ENCODE results near the gene KCNE1.
"Not testable (repeated sequence)": the region's sequence is repeated elsewhere in the genome, so short reads cannot be mapped to it uniquely, and the experiment has no call there.

DNA sequence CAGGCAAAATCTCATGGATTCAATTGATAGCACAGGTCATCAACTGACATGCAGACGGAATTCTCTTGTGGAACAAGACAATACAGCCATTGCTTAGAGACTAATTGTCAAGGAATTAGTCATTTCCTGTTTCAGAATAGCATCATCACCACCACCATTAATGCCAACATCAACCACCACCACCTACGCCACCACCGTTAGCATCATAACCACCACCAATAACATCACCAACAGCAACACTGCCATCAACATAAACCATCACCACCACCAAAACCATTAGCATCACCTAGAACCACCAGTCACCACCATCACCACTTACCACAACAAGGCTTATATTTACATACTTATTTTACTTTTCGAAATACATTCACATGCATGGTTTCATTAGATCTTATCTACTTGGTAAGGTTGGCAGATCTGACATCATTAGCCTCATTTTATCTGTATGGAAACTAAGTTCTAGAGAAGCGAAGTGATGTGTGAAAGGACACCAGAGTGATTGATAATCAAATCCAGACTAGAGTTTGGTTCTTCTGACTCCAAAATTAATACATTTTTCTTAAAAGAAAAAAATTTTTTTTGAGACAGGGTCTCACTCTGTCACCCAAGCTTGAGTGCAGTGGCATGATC lies 94.4 kb downstream of the KCNE1 start:
- TF ChIP-seq, protein P1, sequence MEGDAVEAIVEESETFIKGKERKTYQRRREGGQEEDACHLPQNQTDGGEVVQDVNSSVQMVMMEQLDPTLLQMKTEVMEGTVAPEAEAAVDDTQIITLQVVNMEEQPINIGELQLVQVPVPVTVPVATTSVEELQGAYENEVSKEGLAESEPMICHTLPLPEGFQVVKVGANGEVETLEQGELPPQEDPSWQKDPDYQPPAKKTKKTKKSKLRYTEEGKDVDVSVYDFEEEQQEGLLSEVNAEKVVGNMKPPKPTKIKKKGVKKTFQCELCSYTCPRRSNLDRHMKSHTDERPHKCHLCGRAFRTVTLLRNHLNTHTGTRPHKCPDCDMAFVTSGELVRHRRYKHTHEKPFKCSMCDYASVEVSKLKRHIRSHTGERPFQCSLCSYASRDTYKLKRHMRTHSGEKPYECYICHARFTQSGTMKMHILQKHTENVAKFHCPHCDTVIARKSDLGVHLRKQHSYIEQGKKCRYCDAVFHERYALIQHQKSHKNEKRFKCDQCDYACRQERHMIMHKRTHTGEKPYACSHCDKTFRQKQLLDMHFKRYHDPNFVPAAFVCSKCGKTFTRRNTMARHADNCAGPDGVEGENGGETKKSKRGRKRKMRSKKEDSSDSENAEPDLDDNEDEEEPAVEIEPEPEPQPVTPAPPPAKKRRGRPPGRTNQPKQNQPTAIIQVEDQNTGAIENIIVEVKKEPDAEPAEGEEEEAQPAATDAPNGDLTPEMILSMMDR (IDR thresholded peaks at IDR 0.05; ENCODE audit: low read depth, low read length, missing input control): not testable (repeated sequence)
- TF ChIP-seq, protein P2, sequence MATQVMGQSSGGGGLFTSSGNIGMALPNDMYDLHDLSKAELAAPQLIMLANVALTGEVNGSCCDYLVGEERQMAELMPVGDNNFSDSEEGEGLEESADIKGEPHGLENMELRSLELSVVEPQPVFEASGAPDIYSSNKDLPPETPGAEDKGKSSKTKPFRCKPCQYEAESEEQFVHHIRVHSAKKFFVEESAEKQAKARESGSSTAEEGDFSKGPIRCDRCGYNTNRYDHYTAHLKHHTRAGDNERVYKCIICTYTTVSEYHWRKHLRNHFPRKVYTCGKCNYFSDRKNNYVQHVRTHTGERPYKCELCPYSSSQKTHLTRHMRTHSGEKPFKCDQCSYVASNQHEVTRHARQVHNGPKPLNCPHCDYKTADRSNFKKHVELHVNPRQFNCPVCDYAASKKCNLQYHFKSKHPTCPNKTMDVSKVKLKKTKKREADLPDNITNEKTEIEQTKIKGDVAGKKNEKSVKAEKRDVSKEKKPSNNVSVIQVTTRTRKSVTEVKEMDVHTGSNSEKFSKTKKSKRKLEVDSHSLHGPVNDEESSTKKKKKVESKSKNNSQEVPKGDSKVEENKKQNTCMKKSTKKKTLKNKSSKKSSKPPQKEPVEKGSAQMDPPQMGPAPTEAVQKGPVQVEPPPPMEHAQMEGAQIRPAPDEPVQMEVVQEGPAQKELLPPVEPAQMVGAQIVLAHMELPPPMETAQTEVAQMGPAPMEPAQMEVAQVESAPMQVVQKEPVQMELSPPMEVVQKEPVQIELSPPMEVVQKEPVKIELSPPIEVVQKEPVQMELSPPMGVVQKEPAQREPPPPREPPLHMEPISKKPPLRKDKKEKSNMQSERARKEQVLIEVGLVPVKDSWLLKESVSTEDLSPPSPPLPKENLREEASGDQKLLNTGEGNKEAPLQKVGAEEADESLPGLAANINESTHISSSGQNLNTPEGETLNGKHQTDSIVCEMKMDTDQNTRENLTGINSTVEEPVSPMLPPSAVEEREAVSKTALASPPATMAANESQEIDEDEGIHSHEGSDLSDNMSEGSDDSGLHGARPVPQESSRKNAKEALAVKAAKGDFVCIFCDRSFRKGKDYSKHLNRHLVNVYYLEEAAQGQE (IDR thresholded peaks at IDR 0.05): not testable (repeated sequence)
- TF ChIP-seq TAF1 (conservative IDR thresholded peaks at IDR 0.05); GABPA (IDR thresholded peaks at IDR 0.05 in 1 of 2, conservative IDR thresholded peaks at IDR 0.05 in 1 of 2); FOXA1 (IDR thresholded peaks at IDR 0.05); RAD21 (IDR thresholded peaks at IDR 0.05): not testable (repeated sequence)
- TF ChIP-seq, protein P3, sequence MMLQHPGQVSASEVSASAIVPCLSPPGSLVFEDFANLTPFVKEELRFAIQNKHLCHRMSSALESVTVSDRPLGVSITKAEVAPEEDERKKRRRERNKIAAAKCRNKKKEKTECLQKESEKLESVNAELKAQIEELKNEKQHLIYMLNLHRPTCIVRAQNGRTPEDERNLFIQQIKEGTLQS (IDR thresholded peaks at IDR 0.05): not testable (repeated sequence)
- TF ChIP-seq, protein P4, sequence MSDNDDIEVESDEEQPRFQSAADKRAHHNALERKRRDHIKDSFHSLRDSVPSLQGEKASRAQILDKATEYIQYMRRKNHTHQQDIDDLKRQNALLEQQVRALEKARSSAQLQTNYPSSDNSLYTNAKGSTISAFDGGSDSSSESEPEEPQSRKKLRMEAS (IDR thresholded peaks at IDR 0.05): not testable (repeated sequence)
- TF ChIP-seq, protein P5, sequence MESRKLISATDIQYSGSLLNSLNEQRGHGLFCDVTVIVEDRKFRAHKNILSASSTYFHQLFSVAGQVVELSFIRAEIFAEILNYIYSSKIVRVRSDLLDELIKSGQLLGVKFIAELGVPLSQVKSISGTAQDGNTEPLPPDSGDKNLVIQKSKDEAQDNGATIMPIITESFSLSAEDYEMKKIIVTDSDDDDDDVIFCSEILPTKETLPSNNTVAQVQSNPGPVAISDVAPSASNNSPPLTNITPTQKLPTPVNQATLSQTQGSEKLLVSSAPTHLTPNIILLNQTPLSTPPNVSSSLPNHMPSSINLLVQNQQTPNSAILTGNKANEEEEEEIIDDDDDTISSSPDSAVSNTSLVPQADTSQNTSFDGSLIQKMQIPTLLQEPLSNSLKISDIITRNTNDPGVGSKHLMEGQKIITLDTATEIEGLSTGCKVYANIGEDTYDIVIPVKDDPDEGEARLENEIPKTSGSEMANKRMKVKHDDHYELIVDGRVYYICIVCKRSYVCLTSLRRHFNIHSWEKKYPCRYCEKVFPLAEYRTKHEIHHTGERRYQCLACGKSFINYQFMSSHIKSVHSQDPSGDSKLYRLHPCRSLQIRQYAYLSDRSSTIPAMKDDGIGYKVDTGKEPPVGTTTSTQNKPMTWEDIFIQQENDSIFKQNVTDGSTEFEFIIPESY (IDR thresholded peaks at IDR 0.05): not testable (repeated sequence)

All from liver (tissue), 3 donors.